Activated CD8-positive, alpha-beta T cell treated with anti-CD3 and anti-CD28 coated beads for 36 hours (primary cell): Measurements from ENCODE around the gene PNRC2. TPM values are rescaled to one million over a fixed set of nuclear protein-coding genes. Genes with fewer than 3 reads are reported as not detected.
"Not testable (repeated sequence)": the region's sequence is repeated elsewhere in the genome, so short reads cannot be mapped to it uniquely, and the experiment has no call there.

Experiments
- ATAC-seq: fragments of 200-7000 bp; cut with Tn5 transposase; one replicate; pipeline ENCODE4 v1.10.0; 2021; ENCODE audit warnings: mild to moderate bottlenecking, moderate library complexity
- CTCF ChIA-PET: fragments of 350-600 bp; sonication (Branson Sonifier 250); formaldehyde crosslinking; loops from one replicate; lab custom pipeline; 2021; ENCODE audit warnings: antibody characterized with exemption; lab: Charles Lee
- POLR2A ChIA-PET: fragments of 350-600 bp; sonication (Branson Sonifier 250); formaldehyde crosslinking; loops from one replicate; lab custom pipeline; 2021; ENCODE audit warnings: antibody characterized with exemption; lab: Charles Lee
- DNase-seq: peaks from one replicate; pipeline ENCODE4 v3.0.0-alpha.2; 2020
- H3K27ac Mint-ChIP-seq: one replicate; pipeline ENCODE4 v1.8.0; 2021; ENCODE audit warnings: mild to moderate bottlenecking, mixed read lengths
- H3K27me3 Mint-ChIP-seq: one replicate; pipeline ENCODE4 v1.8.0; 2021; ENCODE audit warnings: mixed read lengths
- H3K36me3 Mint-ChIP-seq: one replicate; pipeline ENCODE4 v1.8.0; 2021; ENCODE audit warnings: low read depth, mixed read lengths
- H3K4me1 Mint-ChIP-seq: one replicate; pipeline ENCODE4 v1.8.0; 2021; ENCODE audit warnings: low read depth, mixed read lengths
- H3K4me3 Mint-ChIP-seq: one replicate; pipeline ENCODE4 v1.8.0; 2021; ENCODE audit warnings: mild to moderate bottlenecking, moderate library complexity, mixed read lengths
- H3K9me3 Mint-ChIP-seq: one replicate; pipeline ENCODE4 v1.8.0; 2021; ENCODE audit warnings: mixed read lengths
- intact Hi-C: fragments of 100-400 bp; cut with micrococcal nuclease; formaldehyde crosslinking; loops from one replicate; pipeline ENCODE4 v1.10.0; 2022
- total RNA-seq, 2 experiments: library from RNA; stranded (reverse); gene quantifications; one replicate each; pipeline ENCODE4 v1.2.3, GENCODE V29; 2021
- TF ChIP-seq, protein P1 (sequence below): fragments of 200-600 bp; IDR thresholded peaks from one replicate; pipeline ENCODE4 v1.8.0; 2022; ENCODE audit warnings: antibody characterized with exemption, mild to moderate bottlenecking

The PNRC2 gene
- total RNA-seq, 2 experiments from 2014 or later, result 130 to 133 TPM

DNA sequence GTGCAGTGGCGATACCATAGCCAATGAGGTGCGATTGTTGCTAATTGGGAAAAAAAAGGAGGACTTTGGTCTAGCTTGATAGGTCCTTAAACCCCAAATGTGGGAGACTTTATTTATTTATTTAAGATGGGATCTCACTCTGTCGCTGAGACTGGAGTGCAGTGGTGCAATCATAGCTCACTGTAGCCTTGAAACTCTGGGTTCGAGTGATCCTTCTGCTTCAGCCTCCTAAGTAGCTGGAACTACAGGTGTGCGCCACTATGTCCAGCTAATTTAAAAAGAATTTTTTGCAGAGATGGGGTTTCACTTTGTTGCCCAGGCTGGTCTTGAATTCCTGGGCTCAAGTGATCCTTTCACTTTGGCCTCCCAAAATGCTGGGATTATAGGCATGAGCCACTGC, 44.5 kb downstream of the PNRC2 start:
- H3K36me3 Mint-ChIP-seq, result no peaks in the 10 kb centered on the region
- TF ChIP-seq, protein P1, sequence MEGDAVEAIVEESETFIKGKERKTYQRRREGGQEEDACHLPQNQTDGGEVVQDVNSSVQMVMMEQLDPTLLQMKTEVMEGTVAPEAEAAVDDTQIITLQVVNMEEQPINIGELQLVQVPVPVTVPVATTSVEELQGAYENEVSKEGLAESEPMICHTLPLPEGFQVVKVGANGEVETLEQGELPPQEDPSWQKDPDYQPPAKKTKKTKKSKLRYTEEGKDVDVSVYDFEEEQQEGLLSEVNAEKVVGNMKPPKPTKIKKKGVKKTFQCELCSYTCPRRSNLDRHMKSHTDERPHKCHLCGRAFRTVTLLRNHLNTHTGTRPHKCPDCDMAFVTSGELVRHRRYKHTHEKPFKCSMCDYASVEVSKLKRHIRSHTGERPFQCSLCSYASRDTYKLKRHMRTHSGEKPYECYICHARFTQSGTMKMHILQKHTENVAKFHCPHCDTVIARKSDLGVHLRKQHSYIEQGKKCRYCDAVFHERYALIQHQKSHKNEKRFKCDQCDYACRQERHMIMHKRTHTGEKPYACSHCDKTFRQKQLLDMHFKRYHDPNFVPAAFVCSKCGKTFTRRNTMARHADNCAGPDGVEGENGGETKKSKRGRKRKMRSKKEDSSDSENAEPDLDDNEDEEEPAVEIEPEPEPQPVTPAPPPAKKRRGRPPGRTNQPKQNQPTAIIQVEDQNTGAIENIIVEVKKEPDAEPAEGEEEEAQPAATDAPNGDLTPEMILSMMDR, result no peak
- intact Hi-C loops, result no loop called here
- no peak for ATAC-seq
- POLR2A ChIA-PET, result no interaction called here
- peaks cover 8% of the 10 kb centered on the region for H3K27me3 Mint-ChIP-seq
- CTCF ChIA-PET, result no interaction called here
- no peaks in the 10 kb centered on the region for H3K9me3 Mint-ChIP-seq
- H3K4me3 Mint-ChIP-seq, result no peak overlapping the region
- H3K4me1 Mint-ChIP-seq, result peaks cover 3% of the 10 kb centered on the region
- no peak overlapping the region for H3K27ac Mint-ChIP-seq
- DNase-seq, result no peak

GRCh38 chr1:24005163-24005562, 45.5 kb downstream of the PNRC2 start:
- Mint-ChIP-seq H3K27ac (no peak overlapping the region), H3K4me3 (no peak overlapping the region), H3K4me1 (no peaks in the 10 kb centered on the region), H3K9me3 (no peaks in the 10 kb centered on the region), H3K27me3 (peaks cover 8% of the 10 kb centered on the region), H3K36me3 (no peaks in the 10 kb centered on the region)
- ChIA-PET CTCF (no interaction called here), POLR2A (interaction anchor here (0.6 kb wide), 1 partner anchor 106 kb away, joined by 3 read pairs; no protein-coding TSS in a partner anchor)
- ATAC-seq (no peak), DNase-seq (no peak)
- TF ChIP-seq, protein P1, result no peak
- intact Hi-C loops, result no loop called here

DNA sequence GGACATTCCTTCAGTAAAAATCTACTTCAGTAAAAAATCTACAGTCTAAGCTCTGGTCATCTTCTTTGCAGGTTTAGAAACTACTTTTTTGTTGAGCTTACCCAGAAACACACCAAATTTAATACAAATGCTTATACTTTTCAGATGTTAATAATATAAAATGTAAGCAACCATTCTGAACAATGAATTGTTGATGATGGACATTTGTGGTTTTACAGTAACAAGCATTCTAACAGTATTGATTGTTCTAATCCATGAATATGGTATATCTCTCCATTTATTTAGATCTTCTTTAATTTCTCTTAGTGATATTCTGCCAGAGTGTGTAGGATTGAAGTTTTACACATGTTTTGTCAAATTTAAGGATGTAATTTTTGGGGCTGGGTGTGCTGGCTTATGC, 47.5 kb downstream of the PNRC2 start:
- ATAC-seq (no peak), DNase-seq (no peak)
- Mint-ChIP-seq H3K9me3 (no peaks in the 10 kb centered on the region), H3K4me1 (no peaks in the 10 kb centered on the region), H3K27me3 (peaks cover 14% of the 10 kb centered on the region), H3K36me3 (no peaks in the 10 kb centered on the region), H3K27ac (no peak overlapping the region), H3K4me3 (no peak overlapping the region)
- TF ChIP-seq, protein P1, result no peak
- ChIA-PET CTCF (interaction anchor here (0.8 to 1.0 kb wide), 2 partner anchors 8 to 14 kb away, joined by 3 to 4 read pairs; no protein-coding TSS in a partner anchor), POLR2A (interaction anchor here (0.6 kb wide), 1 partner anchor 102 kb away, joined by 3 read pairs; no protein-coding TSS in a partner anchor)
- intact Hi-C loops, result no loop called here

DNA sequence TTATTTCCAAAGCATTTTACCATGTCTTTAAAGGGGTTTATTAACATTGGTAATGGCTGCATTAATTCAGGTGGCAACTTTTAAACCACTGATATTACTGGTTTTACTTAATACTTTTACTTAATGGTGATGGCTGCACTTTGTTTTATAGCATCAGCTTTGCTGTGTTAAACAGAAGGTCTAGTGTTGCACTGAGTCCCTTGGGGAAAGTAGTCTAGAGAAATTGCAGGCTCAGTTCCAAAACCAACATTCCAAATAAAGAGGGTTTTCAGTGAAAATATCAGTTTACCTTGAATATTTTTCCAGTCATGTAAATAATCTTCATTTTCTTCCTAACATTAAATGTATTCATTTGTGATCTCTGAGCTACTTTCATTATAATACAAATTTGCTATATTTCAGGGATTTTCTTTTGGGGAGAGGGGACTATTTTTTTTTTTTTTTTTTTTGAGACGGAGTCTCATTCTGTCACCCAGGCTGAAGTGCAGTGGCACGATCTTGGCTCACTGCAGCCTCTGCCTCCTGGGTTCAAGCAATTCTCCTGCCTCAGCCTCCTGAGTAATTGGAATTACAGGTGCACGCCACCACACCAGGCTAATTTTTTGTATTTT, 49.1 kb downstream of the PNRC2 start:
- H3K27ac Mint-ChIP-seq, H3K4me1 Mint-ChIP-seq, H3K4me3 Mint-ChIP-seq, ATAC-seq, POLR2A ChIA-PET, DNase-seq, H3K9me3 Mint-ChIP-seq, intact Hi-C loops, H3K36me3 Mint-ChIP-seq, CTCF ChIA-PET: not testable (repeated sequence)
- peaks cover 13% of the 10 kb centered on the region for H3K27me3 Mint-ChIP-seq

GRCh38 chr1:24009406-24009805, 49.8 kb downstream of the PNRC2 start:
- no peaks in the 10 kb centered on the region for H3K4me1 Mint-ChIP-seq

More at GRCh38 chr1:24009406-24009805, 49.8 kb downstream of the PNRC2 start:
- ChIA-PET POLR2A (no interaction called here), CTCF (interaction anchor here (0.6 kb wide), 1 partner anchor 17 kb away, joined by 3 read pairs; no protein-coding TSS in a partner anchor)
- no peak overlapping the region for H3K27ac Mint-ChIP-seq
- ATAC-seq (no peak), DNase-seq (no peak)
- H3K9me3 Mint-ChIP-seq, result no peaks in the 10 kb centered on the region
- no peaks in the 10 kb centered on the region for H3K36me3 Mint-ChIP-seq
- TF ChIP-seq, protein P1, result no peak
- peaks cover 10% of the 10 kb centered on the region for H3K27me3 Mint-ChIP-seq
- H3K4me3 Mint-ChIP-seq, result no peak overlapping the region
- intact Hi-C loops, result no loop called here
